K562 (cell line): ENCODE data around the gene ICE2. TPM values are rescaled to one million over a fixed set of nuclear protein-coding genes. Genes with fewer than 3 reads are reported as not detected.

Experiments
- ATAC-seq: fragments of 200-7000 bp; cut with Tn5 transposase; 3 replicates; pipeline ENCODE4 v1.9.1; 2020; ENCODE audit warnings: moderate library complexity
- BruUV-seq: library from RNA; stranded (reverse); fragments of 400-500 nt; replicated peaks from 2 replicates; lab custom pipeline; 2021; lab: Mats Ljungman, UMichigan
- CTCF ChIA-PET: fragments of 300-600 bp; formaldehyde crosslinking; extraction: SDS; loops from one replicate; lab custom pipeline; 2021; ENCODE audit warnings: low intra/inter-chr PET ratio; lab: Yijun Ruan, JAX
- POLR2A ChIA-PET: fragments of 300-600, 350-650 bp; sonication (Branson Sonifier 250); formaldehyde crosslinking; extraction: SDS; loops from one replicate; lab custom pipeline; 2021; ENCODE audit warnings: antibody characterized with exemption, inconsistent platforms; lab: Yijun Ruan, JAX
- DNase-seq, 4 experiments: peaks; one replicate each; pipeline versions ENCODE4 v3.0.0 to v3.0.0-alpha.2; 2011 to 2018; ENCODE audit warnings: low spot score in 3 of 4, mixed read lengths in 3 of 4; ENCODE audit errors: extremely low read depth in 1 of 4
- FAIRE-seq: peaks from 2 replicates; lab custom pipeline; 2011; peaks lifted over from hg19 to GRCh38; lab: Jason Lieb, UNC
- H2AFZ ChIP-seq: 2 replicates; pipeline ENCODE4 v1.6.0; 2011; ENCODE audit warnings: low read depth, low read length, control low read depth, inconsistent platforms
- H3K27ac ChIP-seq: fragments of 200-600 bp; 3 replicates; pipeline ENCODE4 v1.8.0; 2011; ENCODE audit warnings: low read depth, mild to moderate bottlenecking, control low read depth, inconsistent platforms, low read length, moderate library complexity, mixed read lengths; ENCODE audit errors: extremely low read depth
- H3K27me3 ChIP-seq, 2 experiments: fragments of 300-600 bp in 1 of 2; 2 replicates in 1 of 2; 3 replicates in 1 of 2; pipeline versions ENCODE4 v1.6.0 to v1.8.0; 2011; ENCODE audit warnings: inconsistent platforms in 2 of 2, low read length in 2 of 2, mild to moderate bottlenecking in 1 of 2, mixed read lengths in 1 of 2, moderate library complexity in 1 of 2; ENCODE audit not compliant: control insufficient read depth in 2 of 2, insufficient read depth in 2 of 2
- H3K36me3 ChIP-seq: fragments of 300-600 bp; 3 replicates; pipeline ENCODE4 v1.8.0; 2011; ENCODE audit warnings: mild to moderate bottlenecking, low read length, inconsistent platforms; ENCODE audit not compliant: control insufficient read depth, insufficient read depth
- H3K4me1 ChIP-seq, 2 experiments: fragments of 200-600 bp in 1 of 2; replicated peaks in 1 of 2; 2 replicates in 1 of 2; 3 replicates in 1 of 2; pipeline versions ENCODE4 v1.5.1 to v1.8.0; 2011; ENCODE audit warnings: inconsistent platforms in 2 of 2, low read length in 2 of 2, mild to moderate bottlenecking in 1 of 2, mixed read lengths in 1 of 2, moderate library complexity in 1 of 2; ENCODE audit not compliant: control insufficient read depth in 2 of 2, insufficient read depth in 2 of 2
- H3K4me2 ChIP-seq: 2 replicates; pipeline ENCODE4 v1.6.1; 2011; ENCODE audit warnings: low read length, control low read depth, inconsistent platforms, mixed read lengths; ENCODE audit not compliant: insufficient read depth
- H3K4me3 ChIP-seq: fragments of 200-600 bp; sonication (generic), shearing (Covaris generic); 2 replicates; pipeline ENCODE4 v1.5.1; 2016; ENCODE audit warnings: control low read depth, inconsistent platforms
- H3K79me2 ChIP-seq: fragments of 200-600 bp; 3 replicates; pipeline ENCODE4 v1.8.0; 2011; ENCODE audit warnings: low read length, inconsistent platforms; ENCODE audit not compliant: control insufficient read depth, insufficient read depth
- H3K9ac ChIP-seq, 2 experiments: 2 replicates each; pipeline versions ENCODE4 v1.6.0 to v1.6.1; 2011; ENCODE audit warnings: low read depth in 2 of 2, low read length in 2 of 2, control low read depth in 1 of 2, inconsistent platforms in 1 of 2, mild to moderate bottlenecking in 1 of 2, mixed read lengths in 1 of 2; ENCODE audit not compliant: insufficient read depth in 1 of 2
- H3K9me1 ChIP-seq: one replicate; pipeline ENCODE4 v1.6.0; 2011; ENCODE audit warnings: inconsistent platforms, mild to moderate bottlenecking, low read length, moderate library complexity; ENCODE audit not compliant: control insufficient read depth, insufficient read depth
- H3K9me3 ChIP-seq: replicated peaks from 2 replicates; pipeline ENCODE4 v1.5.1; 2011; ENCODE audit warnings: low read depth, low read length, inconsistent platforms; ENCODE audit not compliant: control insufficient read depth, insufficient read depth
- H4K20me1 ChIP-seq: replicated peaks from 2 replicates; pipeline ENCODE4 v1.6.1; 2011; ENCODE audit warnings: low read length, inconsistent platforms, mixed read lengths; ENCODE audit not compliant: control insufficient read depth, insufficient read depth
- CEBPG ChIP-seq, 3 experiments: fragments of 200-800 bp in 1 of 3; sonication (Bioruptor generic) in 1 of 3; sonication (generic) in 1 of 3; formaldehyde crosslinking in 1 of 3; IDR thresholded peaks in 2 of 3; conservative IDR thresholded peaks in 1 of 3; 2 replicates each; pipeline versions ENCODE4 v1.6.1 to v1.8.0; 2016 to 2022; ENCODE audit warnings: missing compliant biosample characterization in 2 of 3, missing genetic modification characterization in 2 of 3, mild to moderate bottlenecking in 1 of 3, missing genetic modification reagents in 1 of 3
- FOXA3 ChIP-seq, 2 experiments: fragments of 450-650 bp in 1 of 2; sonication (generic) in 1 of 2; formaldehyde crosslinking; IDR thresholded peaks in 1 of 2; conservative IDR thresholded peaks in 1 of 2; 2 replicates each; pipeline versions ENCODE4 v1.4.0 to v1.8.0; 2020 to 2022; ENCODE audit warnings: mild to moderate bottlenecking in 2 of 2, missing genetic modification reagents in 1 of 2
- MTA2 ChIP-seq: fragments of 450-650 bp; IDR thresholded peaks from 2 replicates; pipeline ENCODE4 v1.6.1; 2016; ENCODE audit warnings: low read depth
- RAD21 ChIP-seq, 2 experiments: fragments of 250-450 bp in 1 of 2; fragments of 450-650 bp in 1 of 2; sonication (Bioruptor Pico) in 1 of 2; formaldehyde crosslinking in 1 of 2; IDR thresholded peaks in 1 of 2; conservative IDR thresholded peaks in 1 of 2; 2 replicates each; pipeline versions ENCODE4 v1.4.0 to v1.8.0; 2020 to 2022; ENCODE audit warnings: mild to moderate bottlenecking in 2 of 2, moderate library complexity in 1 of 2
- STAT5B ChIP-seq: fragments of 250-450 bp; sonication (Bioruptor Pico); IDR thresholded peaks from 2 replicates; pipeline ENCODE4 v1.8.0; 2021; ENCODE audit warnings: mild to moderate bottlenecking, inconsistent platforms
- ZC3H4 ChIP-seq: sonication (generic); formaldehyde crosslinking; IDR thresholded peaks from 2 replicates; pipeline ENCODE4 v1.9.0; 2021; ENCODE audit warnings: missing genetic modification reagents, borderline replicate concordance
- ZNF324 ChIP-seq: fragments of 250-450 bp; sonication (Bioruptor Pico); IDR thresholded peaks from 2 replicates; pipeline ENCODE4 v1.4.0; 2020; ENCODE audit warnings: mild to moderate bottlenecking
- WGBS: fragments of 100-300 bp; shearing (Covaris generic); methylation state at CpG from one replicate; pipeline ENCODE4 v1.1.6; 2016; ENCODE audit warnings: low coverage, mixed read lengths; ENCODE audit not compliant: insufficient coverage; ENCODE audit errors: missing lambda C conversion rate; 5-methylcytosine and 5-hydroxymethylcytosine counted together
- in situ Hi-C: fragments of 300-500 bp; cut with MboI; formaldehyde crosslinking; loops from 4 replicates; pipeline ENCODE4 v1.15.0; 2018; ENCODE audit warnings: inconsistent platforms, mixed read lengths
- intact Hi-C: fragments of 100-400 bp; cut with micrococcal nuclease; formaldehyde crosslinking; loops from 2 replicates; pipeline ENCODE4 v1.14.2; 2022
- polyA plus RNA-seq, 8 experiments: library from polyadenylated mRNA; depleted of rRNA in 4 of 8; stranded (reverse) in 5 of 8; unstranded in 3 of 8; fragments of >200 nt; fragmentation: Nextera tagmentation in 2 of 8; fragmentation: Illumina TruSeq in 1 of 8; extraction: Ambion mirVana in 2 of 8; extraction: Trizol in 1 of 8; gene quantifications; 2 replicates each; pipeline versions ENCODE4 v1.2.1 to v1.2.3, GENCODE V29; 2011 to 2014; ENCODE audit warnings: inconsistent platforms in 1 of 8, missing spikeins in 1 of 8
- total RNA-seq, 7 experiments: library from RNA; depleted of rRNA in 6 of 7; stranded (reverse); fragments of >200 nt in 6 of 7; fragmentation: Illumina TruSeq in 2 of 7; extraction: Trizol in 2 of 7; gene quantifications; 2 replicates each; pipeline versions ENCODE4 v1.2.1 to v1.2.3, GENCODE V29; 2011 to 2021; ENCODE audit warnings: low replicate concordance in 1 of 7
- TF ChIP-seq, protein P1 (sequence below): fragments of 450-650 bp; IDR thresholded peaks from 2 replicates; pipeline ENCODE4 v1.6.1; 2018; ENCODE audit not compliant: partially characterized antibody
- TF ChIP-seq, protein P2 (sequence below): IDR thresholded peaks from 3 replicates; pipeline ENCODE4 v1.6.1; 2011; ENCODE audit warnings: borderline replicate concordance, mild to moderate bottlenecking; ENCODE audit not compliant: insufficient read length, insufficient read depth
- TF ChIP-seq, protein P3 (sequence below): IDR thresholded peaks from 2 replicates; pipeline ENCODE4 v1.6.1; 2012; ENCODE audit warnings: low read depth, low read length, improper control_type of control experiment, borderline replicate concordance

Gene ICE2
- total and polyA plus RNA-seq, 9 of the 15 experiments (the other 6 are each of a cell fraction or from before 2014, with no cell fraction given), result 21.8 to 87.9 (median 58.1) TPM

DNA sequence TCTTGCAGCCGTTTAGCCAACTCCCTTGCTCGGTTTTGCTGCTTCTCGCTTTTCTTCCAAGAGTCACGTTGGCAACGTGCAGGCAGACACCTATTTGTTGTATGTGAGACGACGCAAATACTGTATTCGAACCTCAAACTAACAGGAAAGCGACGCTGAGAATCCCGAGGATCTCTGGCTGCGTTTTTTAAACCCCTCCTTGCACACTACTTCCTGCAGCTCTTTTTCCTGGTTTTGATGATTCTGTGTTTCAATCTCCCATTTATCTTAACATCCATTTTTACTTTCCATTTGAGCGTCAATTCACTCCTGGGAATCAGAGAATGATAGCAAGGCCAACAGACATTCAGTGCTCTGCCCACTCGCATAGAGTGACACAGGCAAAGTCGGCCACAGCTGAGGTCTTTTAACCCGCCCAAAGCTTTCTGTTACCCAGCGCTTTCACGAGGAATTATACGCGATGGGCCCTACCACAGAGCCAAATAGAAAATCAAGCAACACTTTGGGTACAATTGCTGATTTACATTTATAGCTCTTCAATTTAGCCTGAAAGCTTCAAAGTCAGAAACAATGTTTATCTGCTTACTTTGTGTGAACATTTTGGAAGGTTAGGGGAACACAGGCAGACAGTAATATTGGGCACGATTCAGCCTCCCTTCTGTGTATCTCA lies 79.6 kb downstream of the ICE2 start (continued):
- TF ChIP-seq, protein P1, sequence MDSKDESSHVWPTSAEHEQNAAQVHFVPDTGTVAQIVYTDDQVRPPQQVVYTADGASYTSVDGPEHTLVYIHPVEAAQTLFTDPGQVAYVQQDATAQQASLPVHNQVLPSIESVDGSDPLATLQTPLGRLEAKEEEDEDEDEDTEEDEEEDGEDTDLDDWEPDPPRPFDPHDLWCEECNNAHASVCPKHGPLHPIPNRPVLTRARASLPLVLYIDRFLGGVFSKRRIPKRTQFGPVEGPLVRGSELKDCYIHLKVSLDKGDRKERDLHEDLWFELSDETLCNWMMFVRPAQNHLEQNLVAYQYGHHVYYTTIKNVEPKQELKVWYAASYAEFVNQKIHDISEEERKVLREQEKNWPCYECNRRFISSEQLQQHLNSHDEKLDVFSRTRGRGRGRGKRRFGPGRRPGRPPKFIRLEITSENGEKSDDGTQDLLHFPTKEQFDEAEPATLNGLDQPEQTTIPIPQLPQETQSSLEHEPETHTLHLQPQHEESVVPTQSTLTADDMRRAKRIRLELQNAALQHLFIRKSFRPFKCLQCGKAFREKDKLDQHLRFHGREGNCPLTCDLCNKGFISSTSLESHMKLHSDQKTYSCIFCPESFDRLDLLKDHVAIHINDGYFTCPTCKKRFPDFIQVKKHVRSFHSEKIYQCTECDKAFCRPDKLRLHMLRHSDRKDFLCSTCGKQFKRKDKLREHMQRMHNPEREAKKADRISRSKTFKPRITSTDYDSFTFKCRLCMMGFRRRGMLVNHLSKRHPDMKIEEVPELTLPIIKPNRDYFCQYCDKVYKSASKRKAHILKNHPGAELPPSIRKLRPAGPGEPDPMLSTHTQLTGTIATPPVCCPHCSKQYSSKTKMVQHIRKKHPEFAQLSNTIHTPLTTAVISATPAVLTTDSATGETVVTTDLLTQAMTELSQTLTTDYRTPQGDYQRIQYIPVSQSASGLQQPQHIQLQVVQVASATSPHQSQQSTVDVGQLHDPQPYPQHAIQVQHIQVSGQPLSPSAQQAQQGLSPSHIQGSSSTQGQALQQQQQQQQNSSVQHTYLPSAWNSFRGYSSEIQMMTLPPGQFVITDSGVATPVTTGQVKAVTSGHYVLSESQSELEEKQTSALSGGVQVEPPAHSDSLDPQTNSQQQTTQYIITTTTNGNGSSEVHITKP, result peak; percentile 23
- no peak for TF ChIP-seq CEBPG (CRISPR knock-in tag; IDR thresholded peaks at IDR 0.05)
- TF ChIP-seq CEBPG (tag; conservative IDR thresholded peaks at IDR 0.05 in 1 of 2, IDR thresholded peaks at IDR 0.05 in 1 of 2), result 0 out of 4 replicates have a peak, but pooled peaks of 1 of the 2 experiments have one; percentile 14

DNA sequence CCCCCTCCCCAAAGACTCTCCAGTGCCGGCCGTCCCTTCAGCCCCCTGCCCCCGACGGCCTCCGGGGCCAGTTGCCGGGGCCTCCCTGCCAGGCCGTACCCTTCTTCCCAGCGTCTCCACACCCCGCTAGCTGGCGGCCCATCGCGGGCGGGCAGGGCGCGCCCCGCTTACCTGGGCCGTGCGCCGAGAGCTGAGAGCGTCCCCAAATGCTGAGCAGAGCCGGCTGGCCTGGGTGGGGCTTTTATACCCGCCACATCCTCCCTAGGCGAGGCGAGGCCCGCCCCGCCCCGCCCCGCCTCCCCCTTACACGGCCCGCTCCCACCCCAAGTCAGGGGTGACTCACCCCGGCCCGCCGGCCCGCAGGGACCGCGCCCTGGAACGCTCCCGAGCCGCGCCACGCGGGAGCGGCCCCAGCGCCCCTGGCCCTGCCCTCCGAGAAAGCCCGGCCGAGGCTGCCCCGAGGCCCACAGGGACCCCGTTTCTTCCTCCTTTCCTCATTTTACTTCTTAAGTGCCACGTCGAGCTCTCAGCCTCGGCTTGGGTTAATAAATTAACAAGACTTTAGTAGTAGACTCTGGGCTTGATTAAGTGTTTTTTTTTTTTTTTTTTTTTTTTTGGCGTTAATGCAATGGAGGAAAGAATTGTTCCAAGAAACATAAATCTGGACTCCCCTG lies 81.0 kb downstream of the ICE2 start, which contains the start of gene ANXA2:
Gene ANXA2 (minus strand): TSS at position 215 of the 674 bp plus-strand sequence. CDS start 11,911 bp downstream, outside the sequence.
- FAIRE-seq, result peak; percentile 19
- no TSS peak for BruUV-seq
- Histone ChIP-seq H3K27me3 (no peaks in the 10 kb centered on the region), H4K20me1 (peaks cover 40% of the 10 kb centered on the region), H3K9me3 (no peaks in the 10 kb centered on the region), H3K4me1 (peaks cover 35 to 36% of the 10 kb centered on the region in 2 experiments), H3K79me2 (peaks cover 49% of the 10 kb centered on the region), H3K4me3 (peak within 1 kb of the TSS; percentile 95), H3K4me2 (peak within 1 kb of the TSS; percentile 98), H2AFZ (peak within 1 kb of the TSS; percentile 99), H3K27ac (peak within 1 kb of the TSS; percentile 96), H3K9me1 (peaks cover 4% of the 10 kb centered on the region), H3K36me3 (peaks cover 39% of the 10 kb centered on the region; the same call in 2 of the 3 replicates), H3K9ac (peak within 1 kb of the TSS; percentile 90 to 92)
- intact Hi-C loops, result loop anchor here (2.0 kb wide), 1 partner anchor 81 kb away; the partner anchor contains the start of gene ICE2
- peak; percentile 93 to 97 (median 94) for DNase-seq
- POLR2A ChIA-PET, result interaction anchor here (0.6 to 1.5 kb wide), 13 partner anchors 9 to 708 kb away, joined by 3 to 7 read pairs (median 3); partner anchors contain the start of gene BNIP2
- peak; percentile 88 for ATAC-seq
- CTCF ChIA-PET, result no interaction called here
- under 1% methylated on average over 32 of the region's 53 CpGs for whole genome bisulfite sequencing
- in situ Hi-C loops, result no loop called here
- TF ChIP-seq FOXA3 (CRISPR knock-in tag; conservative IDR thresholded peaks at IDR 0.05 in 1 of 2, IDR thresholded peaks at IDR 0.05 in 1 of 2) (no peak), STAT5B (CRISPR knock-in tag) (no peak), RAD21 (CRISPR knock-in tag; conservative IDR thresholded peaks at IDR 0.05 in 1 of 2, IDR thresholded peaks at IDR 0.05 in 1 of 2) (no peak), MTA2 (no peak), ZNF324 (no peak), ZC3H4 (CRISPR knock-in tag) (no peak)
- TF ChIP-seq, protein P2, sequence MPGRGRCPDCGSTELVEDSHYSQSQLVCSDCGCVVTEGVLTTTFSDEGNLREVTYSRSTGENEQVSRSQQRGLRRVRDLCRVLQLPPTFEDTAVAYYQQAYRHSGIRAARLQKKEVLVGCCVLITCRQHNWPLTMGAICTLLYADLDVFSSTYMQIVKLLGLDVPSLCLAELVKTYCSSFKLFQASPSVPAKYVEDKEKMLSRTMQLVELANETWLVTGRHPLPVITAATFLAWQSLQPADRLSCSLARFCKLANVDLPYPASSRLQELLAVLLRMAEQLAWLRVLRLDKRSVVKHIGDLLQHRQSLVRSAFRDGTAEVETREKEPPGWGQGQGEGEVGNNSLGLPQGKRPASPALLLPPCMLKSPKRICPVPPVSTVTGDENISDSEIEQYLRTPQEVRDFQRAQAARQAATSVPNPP, result no peak
- TF ChIP-seq, protein P3, sequence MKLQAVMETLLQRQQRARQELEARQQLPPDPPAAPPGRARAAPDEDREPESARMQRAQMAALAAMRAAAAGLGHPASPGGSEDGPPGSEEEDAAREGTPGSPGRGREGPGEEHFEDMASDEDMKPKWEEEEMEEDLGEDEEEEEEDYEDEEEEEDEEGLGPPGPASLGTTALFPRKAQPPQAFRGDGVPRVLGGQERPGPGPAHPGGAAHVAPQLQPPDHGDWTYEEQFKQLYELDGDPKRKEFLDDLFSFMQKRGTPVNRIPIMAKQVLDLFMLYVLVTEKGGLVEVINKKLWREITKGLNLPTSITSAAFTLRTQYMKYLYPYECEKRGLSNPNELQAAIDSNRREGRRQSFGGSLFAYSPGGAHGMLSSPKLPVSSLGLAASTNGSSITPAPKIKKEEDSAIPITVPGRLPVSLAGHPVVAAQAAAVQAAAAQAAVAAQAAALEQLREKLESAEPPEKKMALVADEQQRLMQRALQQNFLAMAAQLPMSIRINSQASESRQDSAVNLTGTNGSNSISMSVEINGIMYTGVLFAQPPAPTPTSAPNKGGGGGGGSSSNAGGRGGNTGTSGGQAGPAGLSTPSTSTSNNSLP, result no peak
